Measurements from ENCODE around the gene C4A. TPM values are rescaled to one million over a fixed set of nuclear protein-coding genes. Genes with fewer than 3 reads are reported as not detected.
"Not testable (repeated sequence)": the region's sequence is repeated elsewhere in the genome, so short reads cannot be mapped to it uniquely, and the experiment has no call there.

C4A gene
- total and polyA plus RNA-seq, 2 of the 13 experiments (the other 11 are each of a cell fraction or from before 2014, with no cell fraction given): 165 to 478 TPM

GRCh38 chr6:32009537-32009936 lies 27.7 kb downstream of the C4A start:
- POLR2A ChIA-PET; H3K79me2 ChIP-seq (ENCODE audit: insufficient read depth, low read length); intact Hi-C loops (cut with micrococcal nuclease; ENCODE audit: unreplicated experiment); FAIRE-seq; ATAC-seq; H3K4me3 ChIP-seq (replicated peaks in 1 of 3; ENCODE audit: insufficient read depth in 1 of 3, low read depth in 2 of 3, low read length in 3 of 3); H3K27ac ChIP-seq (ENCODE audit: extremely low read length, insufficient read depth, low read length); H2AFZ ChIP-seq (ENCODE audit: low read length); in situ Hi-C loops (cut with HindIII; ENCODE audit: extremely low pct_ligation_motif_present, low pct_unique_long_range_greater_than_20kb); H4K20me1 ChIP-seq (ENCODE audit: insufficient read depth, low read length); H3K4me2 ChIP-seq (ENCODE audit: low read depth, low read length); BruUV-seq (replicated peaks); CTCF ChIA-PET (ENCODE audit: low intra/inter-chr PET ratio, low total read pairs); H3K36me3 ChIP-seq (replicated peaks in 1 of 2; ENCODE audit: control insufficient read depth in 1 of 2, insufficient read depth in 2 of 2, low read length in 2 of 2); H3K9ac ChIP-seq (ENCODE audit: insufficient read depth, low read depth, low read length); H3K9me3 ChIP-seq (ENCODE audit: low read length); H3K27me3 ChIP-seq (ENCODE audit: control insufficient read depth in 1 of 2, insufficient read depth in 2 of 2, low read length in 2 of 2); DNase-seq (ENCODE audit: low spot score): not testable (repeated sequence)
- 50% methylated on average over 4 of the region's 12 CpGs for WGBS (ENCODE audit: low lambda C conversion rate)
- H3K4me1 ChIP-seq (ENCODE audit: insufficient read depth, low read length): peaks cover 30% of the 10 kb centered on the region

GRCh38 chr6:32010856-32011530 lies 29.1 kb downstream of the C4A start:
- in situ Hi-C loops (cut with HindIII; ENCODE audit: extremely low pct_ligation_motif_present, low pct_unique_long_range_greater_than_20kb); intact Hi-C loops (cut with micrococcal nuclease; ENCODE audit: unreplicated experiment); H3K9me3 ChIP-seq (ENCODE audit: low read length); H3K27ac ChIP-seq (ENCODE audit: extremely low read length, insufficient read depth, low read length); H3K4me2 ChIP-seq (ENCODE audit: low read depth, low read length); H3K36me3 ChIP-seq (replicated peaks in 1 of 2; ENCODE audit: control insufficient read depth in 1 of 2, insufficient read depth in 2 of 2, low read length in 2 of 2); DNase-seq (ENCODE audit: low spot score); BruUV-seq (replicated peaks); H3K4me3 ChIP-seq (replicated peaks in 1 of 3; ENCODE audit: insufficient read depth in 1 of 3, low read depth in 2 of 3, low read length in 3 of 3); H2AFZ ChIP-seq (ENCODE audit: low read length); ATAC-seq; FAIRE-seq; CTCF ChIA-PET (ENCODE audit: low intra/inter-chr PET ratio, low total read pairs); H4K20me1 ChIP-seq (ENCODE audit: insufficient read depth, low read length); H3K27me3 ChIP-seq (ENCODE audit: control insufficient read depth in 1 of 2, insufficient read depth in 2 of 2, low read length in 2 of 2); H3K79me2 ChIP-seq (ENCODE audit: insufficient read depth, low read length); H3K9ac ChIP-seq (ENCODE audit: insufficient read depth, low read depth, low read length); POLR2A ChIA-PET: not testable (repeated sequence)
- peaks cover 17% of the 10 kb centered on the region; the same call in 1 of the 2 replicates for H3K4me1 ChIP-seq (ENCODE audit: insufficient read depth, low read length)
- TF ChIP-seq AGO1 (IDR thresholded peaks at IDR 0.05; ENCODE audit: low read depth, low read length, poor library complexity, severe bottlenecking) (peak; percentile 87), HNRNPL (IDR thresholded peaks at IDR 0.05; ENCODE audit: low read depth, low read length) (0 out of 2 replicates have a peak, but pooled peaks have one; percentile 25)
- 63% methylated on average over 20 of the region's 27 CpGs for WGBS (ENCODE audit: low lambda C conversion rate)

- H3K36me3 ChIP-seq (replicated peaks in 1 of 2; ENCODE audit: control insufficient read depth in 1 of 2, insufficient read depth in 2 of 2, low read length in 2 of 2); H4K20me1 ChIP-seq (ENCODE audit: insufficient read depth, low read length); H3K27me3 ChIP-seq (ENCODE audit: control insufficient read depth in 1 of 2, insufficient read depth in 2 of 2, low read length in 2 of 2); H3K9ac ChIP-seq (ENCODE audit: insufficient read depth, low read depth, low read length); in situ Hi-C loops (cut with HindIII; ENCODE audit: extremely low pct_ligation_motif_present, low pct_unique_long_range_greater_than_20kb); H2AFZ ChIP-seq (ENCODE audit: low read length); H3K9me3 ChIP-seq (ENCODE audit: low read length); H3K4me1 ChIP-seq (ENCODE audit: insufficient read depth, low read length); POLR2A ChIA-PET; ATAC-seq; H3K4me3 ChIP-seq (replicated peaks in 1 of 3; ENCODE audit: insufficient read depth in 1 of 3, low read depth in 2 of 3, low read length in 3 of 3); CTCF ChIA-PET (ENCODE audit: low intra/inter-chr PET ratio, low total read pairs); H3K4me2 ChIP-seq (ENCODE audit: low read depth, low read length); H3K79me2 ChIP-seq (ENCODE audit: insufficient read depth, low read length); H3K27ac ChIP-seq (ENCODE audit: extremely low read length, insufficient read depth, low read length); intact Hi-C loops (cut with micrococcal nuclease; ENCODE audit: unreplicated experiment); FAIRE-seq; BruUV-seq (replicated peaks): not testable (repeated sequence)
- peak; percentile 0 for DNase-seq (ENCODE audit: low spot score)
- WGBS (ENCODE audit: low lambda C conversion rate): 85% methylated on average over 15 of the region's 17 CpGs
Measured at GRCh38 chr6:32012941-32013617, 31.2 kb downstream of the C4A start.

- H3K4me1 ChIP-seq (ENCODE audit: insufficient read depth, low read length); H4K20me1 ChIP-seq (ENCODE audit: insufficient read depth, low read length); H3K36me3 ChIP-seq (replicated peaks in 1 of 2; ENCODE audit: control insufficient read depth in 1 of 2, insufficient read depth in 2 of 2, low read length in 2 of 2); intact Hi-C loops (cut with micrococcal nuclease; ENCODE audit: unreplicated experiment); H3K27me3 ChIP-seq (ENCODE audit: control insufficient read depth in 1 of 2, insufficient read depth in 2 of 2, low read length in 2 of 2); H3K4me3 ChIP-seq (replicated peaks in 1 of 3; ENCODE audit: insufficient read depth in 1 of 3, low read depth in 2 of 3, low read length in 3 of 3); BruUV-seq (replicated peaks); DNase-seq (ENCODE audit: low spot score); POLR2A ChIA-PET; H3K9ac ChIP-seq (ENCODE audit: insufficient read depth, low read depth, low read length); H3K4me2 ChIP-seq (ENCODE audit: low read depth, low read length); in situ Hi-C loops (cut with HindIII; ENCODE audit: extremely low pct_ligation_motif_present, low pct_unique_long_range_greater_than_20kb); CTCF ChIA-PET (ENCODE audit: low intra/inter-chr PET ratio, low total read pairs); FAIRE-seq; ATAC-seq; H3K27ac ChIP-seq (ENCODE audit: extremely low read length, insufficient read depth, low read length); H3K79me2 ChIP-seq (ENCODE audit: insufficient read depth, low read length); H2AFZ ChIP-seq (ENCODE audit: low read length); H3K9me3 ChIP-seq (ENCODE audit: low read length): not testable (repeated sequence)
- WGBS (ENCODE audit: low lambda C conversion rate): no CpG with 5 or more reads among the region's 5 CpGs
Measured at GRCh38 chr6:32013738-32014137, 31.9 kb downstream of the C4A start.

Data from HepG2 (cell line).